SK-N-SH (cell line): ENCODE measurements around the gene GALNT11.

ENCODE experiments used
- CTCF ChIP-seq: fragments of 200-600 bp; sonication (generic); IDR thresholded peaks from 2 replicates; pipeline ENCODE4 v1.6.1; 2017; ENCODE audit warnings: antibody characterized with exemption, mild to moderate bottlenecking, moderate library complexity
- MXI1 ChIP-seq: IDR thresholded peaks from 2 replicates; pipeline ENCODE4 v1.6.1; 2012; ENCODE audit warnings: mild to moderate bottlenecking, low read depth, low read length, improper control_type of control experiment
- NFIC ChIP-seq: IDR thresholded peaks from 2 replicates; pipeline ENCODE4 v1.4.0; 2012; ENCODE audit warnings: borderline replicate concordance
- SMC3 ChIP-seq: IDR thresholded peaks from 2 replicates; pipeline ENCODE4 v1.6.1; 2012; ENCODE audit warnings: low read depth, low read length, improper control_type of control experiment
- TCF12 ChIP-seq: IDR thresholded peaks from 2 replicates; pipeline ENCODE4 v1.4.0; 2012
- USF2 ChIP-seq: fragments of 150-350 bp; IDR thresholded peaks from 2 replicates; pipeline ENCODE4 v1.6.1; 2017; ENCODE audit warnings: antibody characterized with exemption, low read length, low read depth, borderline replicate concordance

DNA sequence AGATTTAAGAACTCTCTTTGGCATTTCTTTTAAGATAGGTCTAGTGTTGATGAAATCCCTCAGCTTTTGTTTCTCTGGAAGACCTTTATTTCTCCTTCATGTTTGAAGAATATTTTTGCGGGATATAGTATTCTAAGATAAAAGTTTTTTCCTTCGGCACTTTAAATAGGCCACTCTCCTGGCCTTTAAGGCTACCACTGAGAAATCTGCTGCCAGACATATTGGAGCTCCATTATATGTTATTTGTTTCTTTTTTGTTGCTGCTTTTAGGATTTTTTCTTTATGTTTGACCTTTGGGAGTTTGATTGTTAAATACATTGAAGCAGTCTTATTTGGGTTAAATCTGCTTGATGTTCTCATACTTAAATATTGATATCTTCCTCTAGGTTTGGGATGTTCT lies 22.6 kb downstream of the GALNT11 start:
- TF ChIP-seq TCF12 (no peak), MXI1 (no peak), NFIC (no peak), CTCF (no peak), USF2 (no peak), SMC3 (no peak)
